RCC 7860 (cell line): ENCODE results near the gene HIVEP1.

Experiments used
- DNase-seq: peaks from one replicate; pipeline ENCODE4 v3.0.0-alpha.2; 2015; ENCODE audit warnings: low spot score
- FAIRE-seq: peaks from 2 replicates; lab custom pipeline; 2012; peaks lifted over from hg19 to GRCh38; lab: Jason Lieb, UNC

HIVEP1 gene

GRCh38 chr6:12017263-12017662 lies 5.2 kb downstream of the HIVEP1 start:
- no peak for FAIRE-seq
- no peak for DNase-seq

- FAIRE-seq (no peak), DNase-seq (no peak)
These were observed 5.8 kb downstream of the HIVEP1 start for GRCh38 chr6:12017876-12018401.

- DNase-seq: no peak
- FAIRE-seq: no peak
These were observed 8.2 kb downstream of the HIVEP1 start for GRCh38 chr6:12020187-12020791.

GRCh38 chr6:12022481-12022880 lies 10.4 kb downstream of the HIVEP1 start:
- FAIRE-seq (no peak), DNase-seq (no peak)

GRCh38 chr6:12022953-12023388 lies 10.9 kb downstream of the HIVEP1 start:
- DNase-seq (no peak), FAIRE-seq (no peak)

GRCh38 chr6:12024216-12024615 lies 12.1 kb downstream of the HIVEP1 start:
- no peak for FAIRE-seq
- DNase-seq: no peak

GRCh38 chr6:12024699-12025434 lies 12.8 kb downstream of the HIVEP1 start:
- FAIRE-seq: no peak
- DNase-seq: no peak

GRCh38 chr6:12026120-12026519 lies 14.0 kb downstream of the HIVEP1 start:
- no peak for DNase-seq
- no peak for FAIRE-seq

- FAIRE-seq: no peak
- DNase-seq: no peak
These were observed 14.7 kb downstream of the HIVEP1 start for GRCh38 chr6:12026833-12027232.

- FAIRE-seq: no peak
These were observed 16.1 kb downstream of the HIVEP1 start for GRCh38 chr6:12028213-12028612.

GRCh38 chr6:12029979-12030737 lies 18.0 kb downstream of the HIVEP1 start:
- DNase-seq: no peak
- FAIRE-seq: no peak

More at GRCh38 chr6:12028213-12028612, 16.1 kb downstream of the HIVEP1 start:
- no peak for DNase-seq

GRCh38 chr6:12030993-12031550 lies 19.0 kb downstream of the HIVEP1 start:
- DNase-seq: no peak
- no peak for FAIRE-seq

- DNase-seq (no peak), FAIRE-seq (no peak)
These were observed 20.9 kb downstream of the HIVEP1 start for GRCh38 chr6:12032783-12033573.

- FAIRE-seq (no peak), DNase-seq (peak; percentile 34)
These were observed 21.7 kb downstream of the HIVEP1 start for GRCh38 chr6:12033770-12034169.

- FAIRE-seq: no peak
- no peak for DNase-seq
These were observed 22.2 kb downstream of the HIVEP1 start for GRCh38 chr6:12034349-12034748.

- FAIRE-seq: no peak
- no peak for DNase-seq
These were observed 22.7 kb downstream of the HIVEP1 start for GRCh38 chr6:12034837-12035236.

GRCh38 chr6:12036766-12037165 lies 24.7 kb downstream of the HIVEP1 start:
- FAIRE-seq (no peak), DNase-seq (no peak)

GRCh38 chr6:12037798-12038197 lies 25.7 kb downstream of the HIVEP1 start:
- DNase-seq (no peak), FAIRE-seq (no peak)

GRCh38 chr6:12039540-12040459 lies 27.7 kb downstream of the HIVEP1 start:
- FAIRE-seq: no peak

More at GRCh38 chr6:12039540-12040459, 27.7 kb downstream of the HIVEP1 start:
- no peak for DNase-seq
